Measurements from ENCODE around the gene BARX1. TPM values are rescaled to one million over a fixed set of nuclear protein-coding genes. Genes with fewer than 3 reads are reported as not detected.

BARX1 gene
- polyA plus RNA-seq, 3 donors: not detected

DNA sequence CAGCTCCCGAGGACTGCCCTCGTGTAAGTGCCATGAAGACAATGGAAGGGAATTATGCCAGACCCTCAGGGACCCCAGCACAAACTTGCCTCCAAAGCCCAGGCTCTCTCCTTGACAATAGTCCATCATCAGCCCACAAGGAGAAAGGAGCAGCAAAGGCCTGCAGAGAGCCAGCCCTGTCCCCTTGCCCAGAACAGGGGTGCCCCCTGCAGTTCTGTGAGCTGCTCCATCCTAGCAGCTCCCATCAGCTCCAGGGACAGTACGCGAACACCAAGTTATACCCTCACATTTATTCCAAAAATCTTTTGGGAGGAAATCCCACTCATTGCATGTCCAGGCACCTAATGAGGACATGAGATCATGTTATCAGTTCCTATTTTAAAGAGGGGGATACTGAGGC, 11.1 kb downstream of the BARX1 start:
- no peak overlapping the region for H3K27ac Mint-ChIP-seq
- peaks cover 13 to 35% of the 10 kb centered on the region in 2 donors for H3K4me1 ChIP-seq (ENCODE audit: control insufficient read depth in 1 of 2, insufficient read depth in 2 of 2, low read length in 2 of 2)
- WGBS (ENCODE audit: insufficient coverage): 100% methylated on average over 1 of the region's 4 CpGs
- intact Hi-C loops (cut with micrococcal nuclease): no loop called here
- peaks cover 10 to 15% of the 10 kb centered on the region in 2 donors for H3K36me3 Mint-ChIP-seq
- no peak overlapping the region for H3K4me2 ChIP-seq (replicated peaks; ENCODE audit: extremely low read depth, low read length, poor library complexity, severe bottlenecking)
- H3K9me3 Mint-ChIP-seq: peaks cover 13 to 52% (median 43%) of the 10 kb centered on the region in 7 donors
- H2AFZ ChIP-seq (ENCODE audit: insufficient read depth, low read depth, low read length, poor library complexity, severe bottlenecking): no peak overlapping the region
- DNase-seq: no peak
- no peak overlapping the region for H3K4me3 ChIP-seq (replicated peaks in 1 of 3; ENCODE audit: low read depth in 2 of 3, low read length in 3 of 3)
- H3K36me3 ChIP-seq (replicated peaks in 1 of 2; ENCODE audit: control insufficient read depth in 1 of 2, insufficient read depth in 2 of 2, low read length in 2 of 2): no peaks in the 10 kb centered on the region
- TF ChIP-seq, protein P1, sequence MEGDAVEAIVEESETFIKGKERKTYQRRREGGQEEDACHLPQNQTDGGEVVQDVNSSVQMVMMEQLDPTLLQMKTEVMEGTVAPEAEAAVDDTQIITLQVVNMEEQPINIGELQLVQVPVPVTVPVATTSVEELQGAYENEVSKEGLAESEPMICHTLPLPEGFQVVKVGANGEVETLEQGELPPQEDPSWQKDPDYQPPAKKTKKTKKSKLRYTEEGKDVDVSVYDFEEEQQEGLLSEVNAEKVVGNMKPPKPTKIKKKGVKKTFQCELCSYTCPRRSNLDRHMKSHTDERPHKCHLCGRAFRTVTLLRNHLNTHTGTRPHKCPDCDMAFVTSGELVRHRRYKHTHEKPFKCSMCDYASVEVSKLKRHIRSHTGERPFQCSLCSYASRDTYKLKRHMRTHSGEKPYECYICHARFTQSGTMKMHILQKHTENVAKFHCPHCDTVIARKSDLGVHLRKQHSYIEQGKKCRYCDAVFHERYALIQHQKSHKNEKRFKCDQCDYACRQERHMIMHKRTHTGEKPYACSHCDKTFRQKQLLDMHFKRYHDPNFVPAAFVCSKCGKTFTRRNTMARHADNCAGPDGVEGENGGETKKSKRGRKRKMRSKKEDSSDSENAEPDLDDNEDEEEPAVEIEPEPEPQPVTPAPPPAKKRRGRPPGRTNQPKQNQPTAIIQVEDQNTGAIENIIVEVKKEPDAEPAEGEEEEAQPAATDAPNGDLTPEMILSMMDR (IDR thresholded peaks at IDR 0.05): no peak
- no peak overlapping the region for H3K9ac ChIP-seq (ENCODE audit: insufficient read depth, low read length, poor library complexity, severe bottlenecking)
- H3K27me3 Mint-ChIP-seq (ENCODE audit: low read depth in 3 of 3): peaks cover 73 to 86% (median 79%) of the 10 kb centered on the region in 3 donors
- no peak overlapping the region for H3K27ac ChIP-seq (ENCODE audit: low read depth in 1 of 2, low read length in 2 of 2)
- no peaks in the 10 kb centered on the region for H4K20me1 ChIP-seq (ENCODE audit: insufficient read depth, low read length)
- peaks cover 25 to 37% of the 10 kb centered on the region in 2 donors for H3K9me3 ChIP-seq (replicated peaks in 1 of 2; ENCODE audit: control insufficient read depth in 1 of 2, insufficient read depth in 1 of 2, low read length in 2 of 2)
- peaks cover 40 to 73% of the 10 kb centered on the region in 2 donors for H3K27me3 ChIP-seq (ENCODE audit: control insufficient read depth in 2 of 2, insufficient read depth in 2 of 2, low read length in 2 of 2)
- H3K4me3 Mint-ChIP-seq: peak overlapping the region in 1 of 2 donors; percentile 70
- H3K4me1 Mint-ChIP-seq: peaks cover 42% of the 10 kb centered on the region
- no peaks in the 10 kb centered on the region for H3K79me2 ChIP-seq (ENCODE audit: insufficient read depth, low read length)

DNA sequence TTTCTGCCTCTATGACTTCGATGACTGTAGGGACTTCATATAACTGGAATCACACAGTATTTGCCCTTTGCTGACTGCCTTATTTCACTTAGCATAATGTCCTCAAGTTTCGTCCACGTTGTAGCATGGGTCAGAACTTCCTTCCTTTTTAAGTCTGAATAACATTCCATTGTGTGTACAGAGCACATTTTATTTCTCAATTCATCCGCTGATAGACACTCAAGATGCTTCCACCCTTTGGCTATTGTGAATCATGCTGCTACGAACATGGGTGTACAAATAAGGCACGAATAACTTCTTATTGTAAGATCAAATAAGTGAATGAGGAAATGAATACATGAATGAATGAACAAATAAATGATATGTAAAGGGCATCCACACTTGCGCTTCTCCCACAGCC, 13.0 kb downstream of the BARX1 start:
- H3K9me3 ChIP-seq (replicated peaks in 1 of 2; ENCODE audit: control insufficient read depth in 1 of 2, insufficient read depth in 1 of 2, low read length in 2 of 2): peaks cover 23 to 28% of the 10 kb centered on the region in 2 donors
- H3K4me2 ChIP-seq (replicated peaks; ENCODE audit: extremely low read depth, low read length, poor library complexity, severe bottlenecking): no peak overlapping the region
- Mint-ChIP-seq H3K36me3 (peaks cover 10 to 15% of the 10 kb centered on the region in 2 donors), H3K27me3 (ENCODE audit: low read depth in 3 of 3) (peaks cover 61 to 78% (median 67%) of the 10 kb centered on the region in 3 donors), H3K4me3 (peak overlapping the region in 1 of 2 donors; percentile 70), H3K27ac (peak overlapping the region in 1 of 7 donors; percentile 56), H3K9me3 (peaks cover 13 to 38% (median 34%) of the 10 kb centered on the region in 7 donors), H3K4me1 (peaks cover 36% of the 10 kb centered on the region)
- no peaks in the 10 kb centered on the region for H3K36me3 ChIP-seq (replicated peaks in 1 of 2; ENCODE audit: control insufficient read depth in 1 of 2, insufficient read depth in 2 of 2, low read length in 2 of 2)
- peaks cover 24 to 54% of the 10 kb centered on the region in 2 donors for H3K27me3 ChIP-seq (ENCODE audit: control insufficient read depth in 2 of 2, insufficient read depth in 2 of 2, low read length in 2 of 2)
- DNase-seq: peak; percentile 12 to 67 (median 48)
- no peak overlapping the region for H3K9ac ChIP-seq (ENCODE audit: insufficient read depth, low read length, poor library complexity, severe bottlenecking)
- TF ChIP-seq, protein P1 (IDR thresholded peaks at IDR 0.05): no peak
- no peaks in the 10 kb centered on the region for H4K20me1 ChIP-seq (ENCODE audit: insufficient read depth, low read length)
- peaks cover 13 to 34% of the 10 kb centered on the region in 2 donors for H3K4me1 ChIP-seq (ENCODE audit: control insufficient read depth in 1 of 2, insufficient read depth in 2 of 2, low read length in 2 of 2)
- H3K79me2 ChIP-seq (ENCODE audit: insufficient read depth, low read length): no peaks in the 10 kb centered on the region
- no peak overlapping the region for H3K4me3 ChIP-seq (replicated peaks in 1 of 3; ENCODE audit: low read depth in 2 of 3, low read length in 3 of 3)
- H3K27ac ChIP-seq (ENCODE audit: low read depth in 1 of 2, low read length in 2 of 2): no peak overlapping the region
- H2AFZ ChIP-seq (ENCODE audit: insufficient read depth, low read depth, low read length, poor library complexity, severe bottlenecking): no peak overlapping the region
- WGBS (ENCODE audit: insufficient coverage): 29% methylated on average over 3 of the region's 7 CpGs
- intact Hi-C loops (cut with micrococcal nuclease): no loop called here
